ENCODE measurements around the gene S100P.

The S100P gene

DNA sequence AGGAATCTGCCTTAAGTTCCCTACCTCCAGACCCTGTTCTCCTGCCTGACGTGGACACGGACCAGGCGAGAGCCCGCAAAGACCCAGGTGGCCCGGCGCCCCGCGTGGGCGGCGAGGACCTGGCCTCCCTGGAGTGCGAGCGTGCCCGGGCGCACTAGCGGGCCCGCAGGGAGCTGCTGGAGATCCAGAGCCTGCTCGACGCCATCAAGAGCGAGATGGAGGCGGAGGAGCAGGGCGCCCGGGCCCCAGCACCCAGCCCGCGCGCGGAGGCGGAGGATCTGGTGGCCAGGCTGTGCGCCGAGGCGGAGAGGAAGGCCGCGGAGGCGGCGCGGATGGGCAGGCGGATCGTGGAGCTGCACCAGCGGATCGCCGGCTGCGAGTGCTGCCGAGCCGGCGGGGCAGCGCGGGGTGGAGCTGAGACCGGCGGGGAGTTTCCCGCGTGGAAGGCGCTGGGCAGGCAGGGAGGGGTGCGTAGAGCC lies 35.0 kb upstream of the S100P start:
- ATAC-seq (ENCODE audit: insufficient read depth, low read depth) = no peak
- H3K27me3 ChIP-seq (ENCODE audit: insufficient read depth, low read length, poor library complexity) = no peaks in the 10 kb centered on the region
- H3K4me3 ChIP-seq (ENCODE audit: low read depth in 1 of 2, low read length in 2 of 2) = no peak overlapping the region
- no peak overlapping the region for H3K4me2 ChIP-seq (ENCODE audit: insufficient read depth, low read length)
- H3K79me2 ChIP-seq (ENCODE audit: insufficient read depth, low read length) = no peaks in the 10 kb centered on the region
- H4K20me1 ChIP-seq (ENCODE audit: insufficient read depth, low read length) = no peaks in the 10 kb centered on the region
- no peak for TF ChIP-seq EZH2 (IDR thresholded peaks at IDR 0.05; ENCODE audit: borderline replicate concordance, low read depth, low read length, severe bottlenecking)
- TF ChIP-seq, protein P1, sequence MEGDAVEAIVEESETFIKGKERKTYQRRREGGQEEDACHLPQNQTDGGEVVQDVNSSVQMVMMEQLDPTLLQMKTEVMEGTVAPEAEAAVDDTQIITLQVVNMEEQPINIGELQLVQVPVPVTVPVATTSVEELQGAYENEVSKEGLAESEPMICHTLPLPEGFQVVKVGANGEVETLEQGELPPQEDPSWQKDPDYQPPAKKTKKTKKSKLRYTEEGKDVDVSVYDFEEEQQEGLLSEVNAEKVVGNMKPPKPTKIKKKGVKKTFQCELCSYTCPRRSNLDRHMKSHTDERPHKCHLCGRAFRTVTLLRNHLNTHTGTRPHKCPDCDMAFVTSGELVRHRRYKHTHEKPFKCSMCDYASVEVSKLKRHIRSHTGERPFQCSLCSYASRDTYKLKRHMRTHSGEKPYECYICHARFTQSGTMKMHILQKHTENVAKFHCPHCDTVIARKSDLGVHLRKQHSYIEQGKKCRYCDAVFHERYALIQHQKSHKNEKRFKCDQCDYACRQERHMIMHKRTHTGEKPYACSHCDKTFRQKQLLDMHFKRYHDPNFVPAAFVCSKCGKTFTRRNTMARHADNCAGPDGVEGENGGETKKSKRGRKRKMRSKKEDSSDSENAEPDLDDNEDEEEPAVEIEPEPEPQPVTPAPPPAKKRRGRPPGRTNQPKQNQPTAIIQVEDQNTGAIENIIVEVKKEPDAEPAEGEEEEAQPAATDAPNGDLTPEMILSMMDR (IDR thresholded peaks at IDR 0.05; ENCODE audit: borderline replicate concordance, extremely low read depth, low read length, poor library complexity, severe bottlenecking) = no peak
- no peaks in the 10 kb centered on the region for H3K4me1 ChIP-seq (ENCODE audit: insufficient read depth, low read length)
- H3K9ac ChIP-seq (ENCODE audit: low read depth, low read length) = no peak overlapping the region
- no peaks in the 10 kb centered on the region for H3K36me3 ChIP-seq (ENCODE audit: insufficient read depth, low read length)
- H3K27ac ChIP-seq (ENCODE audit: low read length) = no peak overlapping the region
- H2AFZ ChIP-seq (ENCODE audit: low read depth, low read length) = no peak overlapping the region
- no peak for DNase-seq
- no peaks in the 10 kb centered on the region for H3K9me3 ChIP-seq (ENCODE audit: insufficient read depth, low read length, severe bottlenecking)

DNA sequence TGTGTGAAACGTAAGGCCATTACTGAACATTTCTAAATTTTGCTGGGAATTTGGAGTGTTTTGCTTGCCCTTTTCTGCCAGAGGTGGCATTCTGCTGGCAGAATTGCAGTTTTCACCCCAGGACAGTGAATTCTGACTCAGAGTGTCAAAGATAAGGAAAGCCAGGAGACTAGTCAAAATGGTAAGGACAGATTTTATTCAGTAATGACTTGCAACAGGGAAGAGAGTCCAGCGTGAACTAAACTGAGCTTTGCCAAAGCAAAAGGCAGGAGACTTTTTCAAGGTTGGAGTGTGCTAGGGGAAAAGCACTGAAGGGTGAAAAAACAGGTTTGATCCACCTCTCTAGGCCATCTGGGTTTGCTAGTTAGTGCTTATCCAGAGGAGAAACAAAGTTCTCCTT lies 33.8 kb upstream of the S100P start:
- H3K36me3 ChIP-seq (ENCODE audit: insufficient read depth, low read length) = no peaks in the 10 kb centered on the region
- no peak for ATAC-seq (ENCODE audit: insufficient read depth, low read depth)
- H3K27ac ChIP-seq (ENCODE audit: low read length) = no peak overlapping the region
- H3K4me1 ChIP-seq (ENCODE audit: insufficient read depth, low read length) = no peaks in the 10 kb centered on the region
- H3K9ac ChIP-seq (ENCODE audit: low read depth, low read length) = no peak overlapping the region
- no peaks in the 10 kb centered on the region for H3K79me2 ChIP-seq (ENCODE audit: insufficient read depth, low read length)
- TF ChIP-seq, protein P1 (IDR thresholded peaks at IDR 0.05; ENCODE audit: borderline replicate concordance, extremely low read depth, low read length, poor library complexity, severe bottlenecking) = no peak
- no peak for TF ChIP-seq EZH2 (IDR thresholded peaks at IDR 0.05; ENCODE audit: borderline replicate concordance, low read depth, low read length, severe bottlenecking)
- no peaks in the 10 kb centered on the region for H3K27me3 ChIP-seq (ENCODE audit: insufficient read depth, low read length, poor library complexity)
- no peak overlapping the region for H3K4me2 ChIP-seq (ENCODE audit: insufficient read depth, low read length)
- H2AFZ ChIP-seq (ENCODE audit: low read depth, low read length) = no peak overlapping the region
- H4K20me1 ChIP-seq (ENCODE audit: insufficient read depth, low read length) = no peaks in the 10 kb centered on the region
- DNase-seq = no peak
- H3K4me3 ChIP-seq (ENCODE audit: low read depth in 1 of 2, low read length in 2 of 2) = no peak overlapping the region
- no peaks in the 10 kb centered on the region for H3K9me3 ChIP-seq (ENCODE audit: insufficient read depth, low read length, severe bottlenecking)

- Histone ChIP-seq H3K4me1 (ENCODE audit: insufficient read depth, low read length) (no peaks in the 10 kb centered on the region), H3K4me2 (ENCODE audit: insufficient read depth, low read length) (no peak overlapping the region), H3K9me3 (ENCODE audit: insufficient read depth, low read length, severe bottlenecking) (no peaks in the 10 kb centered on the region), H3K27me3 (ENCODE audit: insufficient read depth, low read length, poor library complexity) (no peaks in the 10 kb centered on the region), H4K20me1 (ENCODE audit: insufficient read depth, low read length) (no peaks in the 10 kb centered on the region), H3K9ac (ENCODE audit: low read depth, low read length) (no peak overlapping the region), H3K79me2 (ENCODE audit: insufficient read depth, low read length) (no peaks in the 10 kb centered on the region), H2AFZ (ENCODE audit: low read depth, low read length) (no peak overlapping the region), H3K36me3 (ENCODE audit: insufficient read depth, low read length) (no peaks in the 10 kb centered on the region), H3K4me3 (ENCODE audit: low read depth in 1 of 2, low read length in 2 of 2) (no peak overlapping the region), H3K27ac (ENCODE audit: low read length) (no peak overlapping the region)
- no peak for TF ChIP-seq EZH2 (IDR thresholded peaks at IDR 0.05; ENCODE audit: borderline replicate concordance, low read depth, low read length, severe bottlenecking)
- TF ChIP-seq, protein P1 (IDR thresholded peaks at IDR 0.05; ENCODE audit: borderline replicate concordance, extremely low read depth, low read length, poor library complexity, severe bottlenecking) = no peak
- ATAC-seq (ENCODE audit: insufficient read depth, low read depth) (no peak), DNase-seq (no peak)
These were observed 33.2 kb upstream of the S100P start for GRCh38 chr4:6660430-6660829.

- Histone ChIP-seq H3K36me3 (ENCODE audit: insufficient read depth, low read length) (no peaks in the 10 kb centered on the region), H3K4me1 (ENCODE audit: insufficient read depth, low read length) (no peaks in the 10 kb centered on the region), H3K4me3 (ENCODE audit: low read depth in 1 of 2, low read length in 2 of 2) (no peak overlapping the region), H3K4me2 (ENCODE audit: insufficient read depth, low read length) (no peak overlapping the region), H3K27ac (ENCODE audit: low read length) (no peak overlapping the region), H3K9ac (ENCODE audit: low read depth, low read length) (no peak overlapping the region), H2AFZ (ENCODE audit: low read depth, low read length) (no peak overlapping the region), H3K27me3 (ENCODE audit: insufficient read depth, low read length, poor library complexity) (no peaks in the 10 kb centered on the region), H4K20me1 (ENCODE audit: insufficient read depth, low read length) (no peaks in the 10 kb centered on the region), H3K9me3 (ENCODE audit: insufficient read depth, low read length, severe bottlenecking) (no peaks in the 10 kb centered on the region), H3K79me2 (ENCODE audit: insufficient read depth, low read length) (no peaks in the 10 kb centered on the region)
- no peak for DNase-seq
- TF ChIP-seq, protein P1 (IDR thresholded peaks at IDR 0.05; ENCODE audit: borderline replicate concordance, extremely low read depth, low read length, poor library complexity, severe bottlenecking) = no peak
- TF ChIP-seq EZH2 (IDR thresholded peaks at IDR 0.05; ENCODE audit: borderline replicate concordance, low read depth, low read length, severe bottlenecking) = no peak
- ATAC-seq (ENCODE audit: insufficient read depth, low read depth) = no peak
These were observed 31.1 kb upstream of the S100P start for GRCh38 chr4:6662591-6662990.

All from DND-41 (cell line).